GM23248 (cell line): ENCODE data around the gene CADM4.

ENCODE experiments used
- EZH2 ChIP-seq: fragments of 200-600 bp; sonication (generic); IDR thresholded peaks from 2 replicates; pipeline ENCODE4 v1.6.1; 2018; ENCODE audit warnings: antibody characterized with exemption, mild to moderate bottlenecking; ENCODE audit not compliant: insufficient read depth, poor library complexity, severe bottlenecking
- EZH2phosphoT487 ChIP-seq: fragments of 200-600 bp; sonication (generic); IDR thresholded peaks from 2 replicates; pipeline ENCODE4 v1.6.1; 2018; ENCODE audit warnings: antibody characterized with exemption, moderate library complexity, mild to moderate bottlenecking, low read depth; ENCODE audit not compliant: insufficient read depth

DNA sequence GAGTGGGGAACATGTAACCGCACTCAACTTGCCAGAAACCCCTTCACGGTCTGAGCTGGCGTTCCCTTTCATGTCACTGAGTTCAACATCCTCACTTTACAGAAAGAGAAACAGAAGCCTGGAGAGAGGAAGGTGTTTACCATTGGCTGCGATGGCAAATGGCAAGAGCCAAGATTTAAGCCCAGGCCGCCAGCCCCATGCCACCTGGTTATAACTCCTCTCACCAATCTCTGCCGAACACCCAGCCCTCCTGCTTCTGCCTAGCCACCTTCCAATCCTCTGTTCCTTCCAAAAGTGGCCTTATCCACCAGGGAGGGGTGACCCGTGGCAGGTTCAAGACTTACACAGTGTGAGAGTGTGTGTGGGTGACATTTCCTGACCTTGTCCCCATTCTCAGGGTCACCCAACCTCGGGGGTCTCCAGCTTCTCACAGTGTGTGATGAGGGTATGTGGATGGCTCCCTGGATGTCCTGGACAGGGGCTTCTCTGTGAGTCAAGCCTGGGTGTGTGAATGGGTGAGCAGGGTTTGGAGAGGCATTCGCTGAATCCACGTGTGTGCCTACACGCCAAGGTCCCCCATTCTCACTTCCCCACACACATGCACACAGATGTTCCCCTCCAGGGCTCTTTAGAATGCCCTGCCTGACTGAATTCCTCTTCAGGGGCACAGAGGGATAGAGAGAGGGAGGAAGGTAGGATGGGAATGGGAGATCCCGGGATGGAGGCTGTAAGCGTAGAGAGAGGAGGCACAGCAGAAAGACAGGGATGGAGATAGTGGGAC is 1.2 kb downstream of the CADM4 start:
- TF ChIP-seq EZH2phosphoT487 (no peak), EZH2 (no peak)
